DOHH2 (cell line): ENCODE data around the gene CNTN4.

Experiments
- H3F3A ChIP-seq: fragments of 200-600 bp; sonication (generic), shearing (Covaris generic); 2 replicates; pipeline ENCODE4 v1.6.0; 2016; ENCODE audit warnings: antibody characterized with exemption, mild to moderate bottlenecking; ENCODE audit not compliant: control insufficient read depth, insufficient read depth
- H3K27ac ChIP-seq: fragments of 200-600 bp; sonication (generic); 2 replicates; pipeline ENCODE4 v1.5.1; 2014; ENCODE audit warnings: low read depth, mild to moderate bottlenecking, low read length, moderate library complexity
- H3K27me3 ChIP-seq: fragments of 200-600 bp; sonication (generic); 2 replicates; pipeline ENCODE4 v1.6.1; 2014; ENCODE audit warnings: mild to moderate bottlenecking, low read length, mixed read lengths; ENCODE audit not compliant: control insufficient read depth
- H3K36me3 ChIP-seq: fragments of 200-600 bp; sonication (generic); 2 replicates; pipeline ENCODE4 v1.6.1; 2014; ENCODE audit warnings: mild to moderate bottlenecking, low read length, moderate library complexity, mixed read lengths; ENCODE audit not compliant: control insufficient read depth
- H3K4me1 ChIP-seq: fragments of 200-600 bp; sonication (generic); 2 replicates; pipeline ENCODE4 v1.6.1; 2014; ENCODE audit warnings: mild to moderate bottlenecking, low read length, mixed read lengths; ENCODE audit not compliant: control insufficient read depth
- H3K4me2 ChIP-seq: fragments of 200-600 bp; sonication (generic); 2 replicates; pipeline ENCODE4 v1.6.0; 2014; ENCODE audit warnings: mild to moderate bottlenecking, low read length, moderate library complexity
- H3K4me3 ChIP-seq: fragments of 200-600 bp; sonication (generic); 2 replicates; pipeline ENCODE4 v1.5.1; 2014; ENCODE audit warnings: mild to moderate bottlenecking, low read length, mixed read lengths
- H3K79me2 ChIP-seq: fragments of 200-600 bp; sonication (generic); 2 replicates; pipeline ENCODE4 v1.6.1; 2014; ENCODE audit warnings: mild to moderate bottlenecking, low read length, mixed read lengths; ENCODE audit not compliant: control insufficient read depth
- H3K9me2 ChIP-seq: fragments of 200-600 bp; sonication (generic); replicated peaks from 2 replicates; pipeline ENCODE4 v1.6.1; 2014; ENCODE audit warnings: mild to moderate bottlenecking, low read length, mixed read lengths; ENCODE audit not compliant: control insufficient read depth
- H3K9me3 ChIP-seq: fragments of 200-600 bp; sonication (generic); 2 replicates; pipeline ENCODE4 v1.6.1; 2014; ENCODE audit warnings: antibody characterized with exemption, low read length, mixed read lengths; ENCODE audit not compliant: control insufficient read depth, insufficient read depth
- H4K20me1 ChIP-seq: fragments of 200-600 bp; sonication (generic); 2 replicates; pipeline ENCODE4 v1.6.0; 2014; ENCODE audit warnings: low read depth, mild to moderate bottlenecking, antibody characterized with exemption, low read length, moderate library complexity; ENCODE audit not compliant: control insufficient read depth, insufficient read depth
- CTCF ChIP-seq: fragments of 200-600 bp; sonication (generic); IDR thresholded peaks from one replicate; pipeline ENCODE4 v1.5.1; 2014; ENCODE audit warnings: antibody characterized with exemption, mild to moderate bottlenecking, low read depth, low read length; ENCODE audit not compliant: poor library complexity, severe bottlenecking
- EZH2phosphoT487 ChIP-seq: fragments of 200-600 bp; sonication (generic); IDR thresholded peaks from 2 replicates; pipeline ENCODE4 v1.6.1; 2017; ENCODE audit warnings: borderline replicate concordance, mild to moderate bottlenecking, antibody characterized with exemption, low read length, moderate library complexity, mixed read lengths

CNTN4 gene

DNA sequence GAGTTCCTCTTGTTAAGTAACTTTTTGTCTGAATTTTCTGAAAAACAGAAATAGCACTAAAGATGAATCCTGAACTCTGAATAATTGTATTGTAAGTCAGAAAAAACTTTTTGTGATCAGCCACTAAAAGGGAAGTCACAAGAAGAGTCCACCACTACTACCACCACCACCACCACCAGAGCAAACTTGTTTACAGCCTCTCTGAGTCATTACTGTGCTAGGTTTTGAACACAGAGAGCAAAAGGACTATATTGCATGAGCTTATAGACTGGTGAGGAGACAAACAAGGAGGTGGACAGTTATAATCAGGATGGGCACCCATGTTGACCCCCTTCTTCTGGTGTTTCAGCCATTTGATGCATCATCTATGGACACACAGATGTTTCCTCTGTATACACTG lies 869.8 kb downstream of the CNTN4 start:
- H3K4me3 ChIP-seq = no peak overlapping the region
- no peaks in the 10 kb centered on the region for H3K36me3 ChIP-seq
- H3K27ac ChIP-seq = no peak overlapping the region
- H3K4me1 ChIP-seq = no peaks in the 10 kb centered on the region
- no peaks in the 10 kb centered on the region for H3K27me3 ChIP-seq
- no peak overlapping the region for H3K4me2 ChIP-seq
- H3F3A ChIP-seq = no peaks in the 10 kb centered on the region
- H3K79me2 ChIP-seq = no peaks in the 10 kb centered on the region
- H3K9me3 ChIP-seq = no peaks in the 10 kb centered on the region
- H3K9me2 ChIP-seq = no peaks in the 10 kb centered on the region
- no peaks in the 10 kb centered on the region for H4K20me1 ChIP-seq
- TF ChIP-seq CTCF (no peak), EZH2phosphoT487 (no peak)

DNA sequence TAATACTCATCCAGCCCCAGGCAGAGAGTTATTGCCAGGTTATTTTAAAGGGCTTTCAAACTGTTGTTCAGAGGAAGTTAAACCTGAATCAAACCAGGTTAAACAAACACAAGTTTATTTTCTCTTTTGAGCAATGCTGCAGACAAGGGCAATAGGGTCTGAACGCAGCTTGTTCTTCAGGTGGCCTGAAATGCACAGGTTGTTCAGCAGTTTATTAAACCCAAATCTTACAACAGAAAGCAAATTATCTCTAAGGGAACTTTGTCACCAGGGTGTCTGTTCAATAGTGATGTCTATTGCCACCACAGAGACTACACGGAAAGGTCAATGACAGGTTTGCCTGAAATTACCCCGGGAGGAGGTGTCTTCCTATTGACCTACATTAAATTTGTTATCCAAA lies 877.5 kb downstream of the CNTN4 start:
- Histone ChIP-seq H3F3A (no peaks in the 10 kb centered on the region), H3K27ac (no peak overlapping the region), H3K36me3 (no peaks in the 10 kb centered on the region), H3K79me2 (no peaks in the 10 kb centered on the region), H3K9me3 (no peaks in the 10 kb centered on the region), H3K9me2 (no peaks in the 10 kb centered on the region), H3K27me3 (no peaks in the 10 kb centered on the region), H4K20me1 (no peaks in the 10 kb centered on the region), H3K4me3 (no peak overlapping the region), H3K4me1 (no peaks in the 10 kb centered on the region), H3K4me2 (no peak overlapping the region)
- no peak for TF ChIP-seq CTCF

DNA sequence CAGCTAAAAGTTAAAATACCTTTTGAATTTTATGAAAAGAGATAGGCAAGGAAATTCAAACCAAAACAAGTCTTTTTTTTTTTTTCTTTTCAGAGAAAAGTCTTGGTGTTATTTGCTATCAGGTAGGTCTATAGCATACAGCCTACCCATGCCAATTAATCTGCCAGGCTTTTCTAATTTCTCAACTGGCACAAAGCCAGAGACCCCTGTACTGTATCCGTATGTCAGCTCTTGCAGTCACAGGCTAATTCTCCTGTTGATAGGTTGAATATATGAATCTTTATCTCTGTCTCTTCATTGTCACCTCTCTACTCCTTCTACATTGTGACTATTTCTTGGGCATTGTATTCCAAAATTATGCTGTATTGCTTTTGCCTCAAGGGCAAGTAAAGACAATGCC lies 878.1 kb downstream of the CNTN4 start:
- no peak overlapping the region for H3K27ac ChIP-seq
- no peaks in the 10 kb centered on the region for H4K20me1 ChIP-seq
- no peaks in the 10 kb centered on the region for H3K36me3 ChIP-seq
- no peaks in the 10 kb centered on the region for H3F3A ChIP-seq
- H3K9me3 ChIP-seq = no peaks in the 10 kb centered on the region
- TF ChIP-seq EZH2phosphoT487 = no peak
- H3K79me2 ChIP-seq = no peaks in the 10 kb centered on the region
- no peaks in the 10 kb centered on the region for H3K27me3 ChIP-seq
- H3K9me2 ChIP-seq = no peaks in the 10 kb centered on the region
- H3K4me3 ChIP-seq = no peak overlapping the region
- H3K4me2 ChIP-seq = no peak overlapping the region
- no peaks in the 10 kb centered on the region for H3K4me1 ChIP-seq

GRCh38 chr3:2978977-2979732 lies 880.5 kb downstream of the CNTN4 start:
- H4K20me1 ChIP-seq = no peaks in the 10 kb centered on the region
- H3K27ac ChIP-seq = no peak overlapping the region
- no peaks in the 10 kb centered on the region for H3K4me1 ChIP-seq
- no peak overlapping the region for H3K4me3 ChIP-seq
- H3K9me2 ChIP-seq = no peaks in the 10 kb centered on the region
- H3K4me2 ChIP-seq = no peak overlapping the region
- H3K79me2 ChIP-seq = no peaks in the 10 kb centered on the region
- no peaks in the 10 kb centered on the region for H3K27me3 ChIP-seq
- H3K9me3 ChIP-seq = no peaks in the 10 kb centered on the region
- no peaks in the 10 kb centered on the region for H3F3A ChIP-seq
- TF ChIP-seq CTCF = no peak
- TF ChIP-seq EZH2phosphoT487 = no peak
- H3K36me3 ChIP-seq = no peaks in the 10 kb centered on the region
